Measurements from ENCODE around the gene KCNJ5.

KCNJ5 gene

DNA sequence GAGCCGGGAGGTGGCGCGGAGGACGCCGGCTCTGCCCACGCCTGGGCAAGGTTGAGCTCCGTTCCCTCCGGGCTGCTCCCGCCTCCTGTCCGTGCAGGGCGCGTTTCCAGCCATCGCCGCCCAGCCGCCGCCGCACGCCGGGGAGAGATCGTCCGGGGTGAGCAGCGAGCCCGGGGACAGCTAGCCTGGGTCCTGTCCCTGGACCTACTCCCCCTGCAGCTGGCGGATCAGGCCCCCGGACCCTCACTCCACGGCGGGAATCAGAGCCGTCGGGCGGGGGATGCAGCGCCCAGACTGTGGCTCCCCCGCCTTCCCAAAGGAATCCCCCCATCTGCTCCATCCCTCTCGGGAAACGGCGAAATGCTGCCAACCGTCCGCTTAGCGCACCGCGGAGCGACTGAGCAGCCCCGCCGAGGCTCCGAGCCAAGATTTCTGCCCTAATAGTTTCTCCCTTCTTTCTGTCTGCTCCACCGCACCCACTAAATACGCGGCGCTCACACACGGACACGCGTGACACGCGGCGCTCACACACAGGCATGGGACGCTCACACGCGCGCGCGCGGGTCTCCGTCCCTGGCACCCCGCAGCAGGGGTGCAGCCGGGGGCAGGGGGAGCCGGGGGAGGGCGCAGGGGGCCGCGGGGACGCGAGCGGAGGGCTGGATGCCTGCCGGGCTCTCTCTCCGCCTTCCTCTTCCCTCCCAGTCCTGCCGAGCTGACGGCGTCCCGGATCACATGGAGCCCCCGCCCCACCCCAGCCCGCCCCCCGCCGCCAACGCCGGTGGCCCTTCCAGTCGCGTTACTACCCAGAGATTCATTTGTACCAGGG lies at the start of gene KCNJ5:
KCNJ5 (plus strand) TSS at position 814 of the 826 bp plus-strand sequence. CDS start 19,918 bp downstream, outside the sequence.
- in situ Hi-C loops (cut with MboI; ENCODE audit: low sequenced_read_pairs) = no loop called here

DNA sequence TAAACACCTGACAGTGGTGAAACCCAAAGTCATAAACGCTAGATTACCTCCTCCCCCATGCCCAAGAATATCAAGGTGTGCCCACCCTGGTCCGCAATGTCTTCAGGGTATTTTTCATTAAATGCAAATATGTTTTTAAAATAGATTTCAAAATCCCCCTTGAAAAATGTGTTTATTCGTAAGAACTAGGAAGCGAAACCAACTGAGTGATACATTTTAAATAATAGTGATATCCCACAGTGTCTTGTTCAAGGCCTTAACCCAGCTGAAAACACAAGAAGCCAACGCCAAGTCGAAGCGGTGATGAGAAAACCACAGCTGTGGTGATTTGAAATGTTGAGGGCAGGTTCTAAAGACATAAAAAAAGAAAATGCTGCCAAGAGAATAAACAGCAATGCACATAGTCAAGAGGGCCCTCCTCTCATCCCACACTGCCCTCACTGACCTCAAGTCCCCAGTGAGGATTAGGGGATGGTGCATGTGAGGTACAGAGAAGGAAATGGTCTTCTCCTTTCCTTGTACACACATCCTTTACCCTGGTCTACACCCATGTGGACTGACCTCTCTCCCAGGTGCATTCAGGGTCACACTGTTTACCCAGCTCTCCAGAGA lies 49.6 kb upstream of the KCNJ5 start:
- in situ Hi-C loops (cut with MboI; ENCODE audit: low sequenced_read_pairs) = no loop called here

DNA sequence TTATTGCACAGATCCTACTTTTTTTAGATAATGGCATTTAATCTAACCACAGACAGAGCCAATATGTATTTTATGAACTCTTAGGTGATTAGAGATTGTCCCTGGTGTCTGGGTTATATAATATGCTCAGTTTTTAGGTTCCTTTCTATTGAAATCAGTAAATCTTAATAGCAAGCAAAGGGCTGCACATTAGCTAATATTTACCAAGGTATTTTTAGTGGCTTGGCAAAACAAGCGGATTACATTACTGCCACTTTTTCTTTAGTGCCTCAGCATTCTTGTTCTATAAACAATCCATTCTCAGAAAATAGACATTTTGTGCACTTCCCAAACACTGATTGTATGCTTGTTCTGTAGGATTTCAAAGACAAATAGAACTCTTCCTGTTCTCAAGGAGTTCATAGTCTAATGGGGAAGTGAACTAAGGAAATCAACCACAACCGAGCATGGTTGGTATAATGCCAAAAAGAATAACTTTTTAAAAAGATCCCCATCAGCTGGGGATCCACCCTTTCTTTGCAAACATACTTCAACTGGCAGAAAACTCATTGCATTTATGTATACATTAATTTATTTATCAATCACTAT lies 47.9 kb upstream of the KCNJ5 start:
- in situ Hi-C loops (cut with MboI; ENCODE audit: low sequenced_read_pairs) = no loop called here

- in situ Hi-C loops (cut with MboI; ENCODE audit: low sequenced_read_pairs) = no loop called here
These were observed 45.8 kb upstream of the KCNJ5 start for GRCh38 chr11:128845334-128845780.

DNA sequence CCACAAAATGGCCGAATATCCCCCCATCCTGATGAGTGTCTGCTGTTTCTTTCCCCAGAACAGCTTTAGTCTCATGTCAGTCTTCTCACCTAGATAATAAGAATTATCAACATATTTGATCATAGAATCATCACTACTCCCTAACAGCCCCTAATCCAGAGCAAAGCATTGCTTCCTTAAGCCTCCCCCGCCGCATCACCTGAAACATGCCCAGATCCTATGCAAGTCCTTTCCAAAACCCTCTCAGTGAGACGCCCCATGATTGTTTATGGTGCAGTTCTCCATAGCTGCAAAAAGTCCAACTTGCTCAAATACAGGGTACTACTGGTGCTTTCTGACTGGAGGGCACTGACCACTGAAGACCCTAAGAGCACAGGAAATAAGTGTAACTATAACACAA lies 44.2 kb upstream of the KCNJ5 start:
- in situ Hi-C loops (cut with MboI; ENCODE audit: low sequenced_read_pairs) = no loop called here

GRCh38 chr11:128848815-128849455 lies 42.2 kb upstream of the KCNJ5 start:
- in situ Hi-C loops (cut with MboI; ENCODE audit: low sequenced_read_pairs) = no loop called here

DNA sequence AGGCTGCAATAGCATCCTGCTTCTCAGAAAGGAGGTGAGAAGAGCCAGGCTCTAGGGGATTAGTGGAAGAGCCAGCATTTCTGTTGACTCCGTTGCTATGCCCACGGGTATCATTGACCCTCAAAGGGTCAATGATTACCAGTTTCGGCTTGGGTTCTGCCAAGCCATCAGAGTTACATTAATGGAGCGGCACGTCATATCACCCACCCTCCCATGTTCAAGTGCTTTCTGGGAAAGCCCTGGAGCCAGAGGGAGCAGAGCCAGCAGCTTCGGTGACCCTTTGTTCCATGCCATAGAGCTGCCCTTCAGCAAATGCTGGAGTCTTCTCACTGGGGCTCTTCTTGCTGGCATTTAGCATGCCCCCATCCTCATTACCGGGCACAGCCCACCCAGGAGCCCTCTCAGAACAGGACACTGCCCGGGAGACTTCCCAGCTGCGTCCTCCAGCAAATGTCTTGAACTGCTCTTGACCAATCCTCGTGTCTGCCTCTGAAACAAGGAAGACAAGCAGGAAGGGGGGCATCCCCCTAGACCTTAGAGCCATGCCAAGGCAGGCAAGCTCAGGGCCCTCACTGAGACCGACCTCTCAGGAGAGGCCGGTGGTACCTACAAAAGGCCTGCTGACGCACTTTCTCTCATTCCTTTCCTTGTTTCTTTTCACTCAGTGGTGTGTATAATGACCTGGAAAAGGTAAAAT lies 38.7 kb upstream of the KCNJ5 start:
- in situ Hi-C loops (cut with MboI; ENCODE audit: low sequenced_read_pairs) = no loop called here

- in situ Hi-C loops (cut with MboI; ENCODE audit: low sequenced_read_pairs) = no loop called here
These were observed 37.6 kb upstream of the KCNJ5 start for GRCh38 chr11:128853559-128853958.

DNA sequence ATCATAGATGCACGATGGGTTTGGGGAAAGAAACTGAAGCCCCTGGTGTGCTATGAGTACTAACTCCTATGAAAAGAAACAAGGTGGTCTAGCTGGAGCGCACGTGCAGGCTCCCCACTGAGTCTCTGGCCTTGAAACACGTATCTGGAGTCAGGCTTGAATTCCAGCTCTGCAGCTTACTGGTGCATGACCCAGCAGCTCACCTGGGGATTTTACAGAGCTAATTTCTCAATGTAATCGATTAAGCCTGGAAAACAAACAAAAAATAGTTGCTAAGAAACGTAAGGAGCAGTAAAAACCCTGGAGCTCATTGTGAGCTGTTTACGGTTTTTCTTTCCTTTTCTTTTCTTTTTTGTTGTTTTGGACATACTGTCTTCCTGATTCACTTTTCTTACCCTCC lies 36.3 kb upstream of the KCNJ5 start:
- in situ Hi-C loops (cut with MboI; ENCODE audit: low sequenced_read_pairs) = no loop called here

GRCh38 chr11:128856241-128856640 lies 34.9 kb upstream of the KCNJ5 start:
- in situ Hi-C loops (cut with MboI; ENCODE audit: low sequenced_read_pairs) = no loop called here

- in situ Hi-C loops (cut with MboI; ENCODE audit: low sequenced_read_pairs) = no loop called here
These were observed 33.8 kb upstream of the KCNJ5 start for GRCh38 chr11:128857341-128857740.

DNA sequence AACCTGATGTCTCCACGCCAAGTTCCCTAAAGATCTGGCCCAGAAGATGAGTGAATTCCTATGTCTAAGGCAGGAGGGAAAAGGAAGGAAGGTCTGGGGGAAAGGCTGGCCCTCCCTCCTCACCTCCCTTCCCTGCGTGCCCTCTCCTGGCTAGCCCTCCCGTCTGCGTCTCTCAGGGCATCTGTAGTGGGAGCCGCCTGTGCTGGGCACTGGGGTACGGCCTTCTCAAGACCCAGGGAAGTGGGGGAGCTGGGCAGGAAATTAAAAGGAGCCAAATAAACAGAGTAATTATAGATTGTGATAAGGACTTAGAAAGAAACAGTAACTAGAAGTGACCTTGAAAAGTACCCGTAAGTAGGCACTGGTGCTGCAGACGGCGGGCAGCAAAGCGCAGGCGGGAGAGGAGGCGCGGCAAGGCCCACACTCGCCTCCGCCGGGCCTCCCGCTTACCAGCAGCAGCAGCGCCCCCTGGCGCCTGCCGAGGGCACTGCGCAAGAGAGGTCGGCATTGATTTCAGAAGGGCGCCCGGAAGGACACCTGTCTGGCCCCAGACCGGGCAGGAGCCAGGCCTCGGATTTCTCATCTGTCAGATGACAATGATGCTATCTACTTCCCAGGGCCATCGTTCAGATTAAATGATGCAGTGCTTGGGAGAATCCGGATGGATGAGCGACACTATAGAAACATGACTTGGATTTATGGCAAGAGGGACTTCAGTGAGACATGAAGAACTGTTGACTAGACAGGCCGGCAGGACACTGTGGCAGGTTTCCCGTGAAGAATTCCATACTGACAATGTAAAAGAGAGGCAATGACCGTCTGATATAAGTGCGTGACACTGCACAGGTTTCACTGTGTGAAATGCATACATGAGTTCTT lies 31.4 kb upstream of the KCNJ5 start:
- in situ Hi-C loops (cut with MboI; ENCODE audit: low sequenced_read_pairs) = no loop called here

DNA sequence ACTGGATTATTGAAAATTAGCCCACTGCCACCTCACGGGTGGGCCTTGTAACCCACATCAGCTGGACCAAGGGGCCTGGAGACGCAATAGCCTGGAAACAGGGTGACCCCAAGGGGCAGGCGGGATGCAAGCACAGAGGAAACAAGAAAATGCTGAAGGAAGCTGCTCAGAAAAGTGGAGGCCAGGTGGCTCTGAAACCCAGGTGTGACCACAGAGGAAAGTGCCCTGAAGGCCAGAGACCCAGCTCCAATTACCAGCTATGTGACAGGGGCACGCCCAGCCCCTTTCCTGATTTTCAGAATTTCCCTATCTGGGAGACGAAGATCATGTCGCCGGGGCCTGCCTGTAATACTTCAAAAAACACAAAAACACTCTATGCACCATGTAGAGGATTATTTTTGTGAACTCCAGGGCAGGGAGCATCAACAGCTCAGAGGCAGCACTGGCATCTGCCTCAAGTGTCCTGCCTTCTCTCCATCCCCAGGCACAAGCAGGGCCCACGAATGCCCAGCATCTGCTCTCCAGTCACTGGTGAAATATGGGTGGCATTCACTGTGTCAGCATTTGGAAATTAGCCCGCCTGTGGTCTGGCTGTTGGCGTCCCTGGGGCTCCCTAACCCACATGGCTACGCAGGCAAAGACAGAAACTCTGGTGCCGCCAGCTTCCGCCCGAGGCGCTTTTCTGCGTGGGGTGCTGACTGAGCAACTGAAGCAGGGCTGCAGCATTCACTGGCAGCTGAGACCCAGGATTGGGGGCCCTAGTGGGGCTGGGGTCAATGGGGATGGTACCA lies 30.4 kb upstream of the KCNJ5 start:
- in situ Hi-C loops (cut with MboI; ENCODE audit: low sequenced_read_pairs) = no loop called here

DNA sequence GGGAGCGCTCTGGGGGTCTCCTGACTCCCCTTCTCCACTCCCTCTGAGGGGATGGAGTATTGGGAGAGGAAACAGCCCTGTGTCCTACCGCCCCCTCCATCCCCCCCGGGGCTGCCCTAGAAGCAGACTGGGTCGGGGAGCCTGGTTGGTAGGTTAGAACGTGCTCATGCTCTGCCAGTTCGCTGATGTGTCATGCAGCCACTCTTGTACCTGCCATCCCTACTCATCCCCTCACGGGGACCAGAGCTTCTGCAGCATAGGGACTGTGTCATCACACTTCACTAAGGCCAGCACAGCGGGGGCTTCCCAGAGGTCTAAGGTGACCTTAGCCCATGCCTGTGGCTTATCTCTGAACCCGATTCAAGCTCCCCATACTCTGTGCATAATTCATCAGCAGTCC lies 28.8 kb upstream of the KCNJ5 start:
- in situ Hi-C loops (cut with MboI; ENCODE audit: low sequenced_read_pairs) = no loop called here

DNA sequence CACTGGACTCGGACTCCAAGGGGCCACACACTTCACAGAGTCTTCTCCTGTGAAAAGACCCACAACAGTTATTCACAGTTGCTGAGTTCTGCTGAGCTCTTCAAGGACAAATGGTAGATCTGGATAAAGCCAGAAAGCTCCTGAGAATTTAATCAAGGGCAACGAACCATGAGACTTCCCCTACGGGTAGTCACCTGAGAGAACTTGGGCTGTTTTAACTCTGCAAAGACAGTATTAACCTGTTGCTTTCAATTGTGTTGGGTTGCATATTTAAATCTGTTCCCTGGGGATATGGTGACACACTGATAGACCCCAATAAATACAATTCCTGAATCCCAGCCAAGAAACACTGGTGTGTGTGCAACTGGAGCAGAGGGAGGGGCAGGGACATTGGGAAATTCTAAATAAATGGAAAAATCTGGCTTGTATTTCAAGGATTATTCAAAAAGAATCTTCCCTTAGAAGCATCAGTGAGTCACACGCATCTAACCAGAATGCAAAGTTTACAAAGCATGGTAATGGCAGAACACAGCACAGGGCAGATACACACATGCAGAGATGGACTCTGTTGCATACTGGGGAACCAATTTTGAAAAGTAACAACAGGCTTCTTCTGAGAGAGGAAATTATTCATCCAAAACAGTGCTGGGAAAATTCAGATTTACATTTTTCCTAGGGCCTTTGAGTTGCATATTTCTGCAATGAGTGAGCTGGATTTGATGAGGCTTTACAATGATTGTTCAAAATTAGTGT lies 28.1 kb upstream of the KCNJ5 start:
- in situ Hi-C loops (cut with MboI; ENCODE audit: low sequenced_read_pairs) = no loop called here

- in situ Hi-C loops (cut with MboI; ENCODE audit: low sequenced_read_pairs) = no loop called here
These were observed 25.7 kb upstream of the KCNJ5 start for GRCh38 chr11:128865490-128865889.

DNA sequence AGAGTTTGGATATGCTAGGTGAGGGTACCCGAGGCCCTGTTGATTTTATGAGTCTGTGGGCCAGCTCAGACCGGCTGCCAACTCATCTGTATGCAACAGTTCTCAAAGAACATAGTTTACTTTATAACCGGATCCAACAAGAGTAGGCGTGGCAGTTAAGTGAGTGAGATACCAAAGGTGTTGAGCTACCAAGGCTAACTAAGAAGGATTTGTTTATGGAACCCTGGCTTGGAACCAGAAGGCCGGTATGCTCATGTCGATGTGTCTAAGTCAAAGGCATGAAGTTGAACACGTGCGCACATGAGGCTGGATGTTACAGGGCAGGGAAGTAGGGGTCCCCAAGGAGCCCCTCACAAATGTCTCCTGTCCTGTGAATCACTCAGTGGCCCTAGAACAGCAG lies 23.9 kb upstream of the KCNJ5 start, which contains the start of gene KCNJ1:
KCNJ1 (minus strand) TSS at position 20 of the 400 bp plus-strand sequence. CDS start 27,053 bp downstream, outside the sequence.
- in situ Hi-C loops (cut with MboI; ENCODE audit: low sequenced_read_pairs) = no loop called here
